Astrocyte of the cerebellum (primary cell): ENCODE results near the gene MLXIP.
"Not testable (repeated sequence)": the region's sequence is repeated elsewhere in the genome, so short reads cannot be mapped to it uniquely, and the experiment has no call there.

Experiments used
- DNase-seq: peaks from one replicate; pipeline ENCODE4 v3.0.0-alpha.2; 2011; ENCODE audit warnings: low read depth
- H3K4me3 ChIP-seq: 2 replicates; pipeline ENCODE4 v1.5.1; 2011; ENCODE audit warnings: mild to moderate bottlenecking, low read depth, low read length, moderate library complexity
- in situ Hi-C: cut with HindIII; loops from 2 replicates; pipeline ENCODE4 v1.10.0; 2017; ENCODE audit warnings: low sequenced_read_pairs
- TF ChIP-seq, protein P1 (sequence below): IDR thresholded peaks from 2 replicates; pipeline ENCODE4 v1.5.1; 2012; ENCODE audit warnings: low read length, low read depth, moderate library complexity, mild to moderate bottlenecking; ENCODE audit errors: missing control alignments

The MLXIP gene

DNA sequence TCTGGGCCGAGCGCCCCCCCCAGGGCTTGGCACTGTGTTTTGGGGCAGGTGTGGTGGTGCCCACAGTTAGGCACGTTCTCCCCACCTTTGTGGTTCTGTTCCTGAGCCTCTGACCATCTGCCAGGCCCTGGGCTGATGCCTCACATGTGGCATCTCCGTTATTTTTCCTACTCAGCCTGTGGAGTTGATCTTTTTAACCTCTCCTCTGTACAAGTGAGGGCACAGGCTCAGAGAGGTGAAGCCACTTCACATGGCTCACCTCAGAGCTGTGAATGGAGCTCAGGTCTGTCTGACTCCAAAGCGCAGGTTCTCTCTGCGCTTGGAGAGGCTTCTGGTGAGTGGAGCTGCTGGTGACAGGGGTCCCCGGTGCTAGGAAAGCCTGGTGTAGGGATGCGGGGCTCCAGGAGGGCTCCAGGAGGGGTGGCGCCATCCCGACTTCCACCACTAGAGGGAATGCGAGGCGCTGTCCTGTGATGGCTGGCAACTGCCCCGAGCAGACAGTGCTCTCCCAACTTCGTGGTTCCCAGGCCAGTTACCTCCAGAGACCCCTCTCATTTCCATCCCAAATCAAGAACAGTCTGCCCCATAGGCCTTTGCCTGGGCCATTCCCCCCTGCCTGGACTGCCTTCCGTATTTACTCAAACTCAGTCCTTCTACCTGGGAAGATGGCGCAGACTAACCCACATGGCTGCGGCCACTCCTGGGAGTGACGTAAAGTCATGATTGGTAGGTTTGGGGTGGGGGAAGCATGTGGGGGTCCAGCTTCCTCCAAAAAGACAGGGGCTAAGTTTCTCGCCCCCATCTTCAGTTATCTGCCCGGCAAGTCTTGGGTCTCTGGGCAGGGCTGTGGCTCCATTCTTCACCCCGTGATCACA is 47.0 kb upstream of the MLXIP start:
- DNase-seq: no peak
- in situ Hi-C loops: no loop called here
- TF ChIP-seq, protein P1, sequence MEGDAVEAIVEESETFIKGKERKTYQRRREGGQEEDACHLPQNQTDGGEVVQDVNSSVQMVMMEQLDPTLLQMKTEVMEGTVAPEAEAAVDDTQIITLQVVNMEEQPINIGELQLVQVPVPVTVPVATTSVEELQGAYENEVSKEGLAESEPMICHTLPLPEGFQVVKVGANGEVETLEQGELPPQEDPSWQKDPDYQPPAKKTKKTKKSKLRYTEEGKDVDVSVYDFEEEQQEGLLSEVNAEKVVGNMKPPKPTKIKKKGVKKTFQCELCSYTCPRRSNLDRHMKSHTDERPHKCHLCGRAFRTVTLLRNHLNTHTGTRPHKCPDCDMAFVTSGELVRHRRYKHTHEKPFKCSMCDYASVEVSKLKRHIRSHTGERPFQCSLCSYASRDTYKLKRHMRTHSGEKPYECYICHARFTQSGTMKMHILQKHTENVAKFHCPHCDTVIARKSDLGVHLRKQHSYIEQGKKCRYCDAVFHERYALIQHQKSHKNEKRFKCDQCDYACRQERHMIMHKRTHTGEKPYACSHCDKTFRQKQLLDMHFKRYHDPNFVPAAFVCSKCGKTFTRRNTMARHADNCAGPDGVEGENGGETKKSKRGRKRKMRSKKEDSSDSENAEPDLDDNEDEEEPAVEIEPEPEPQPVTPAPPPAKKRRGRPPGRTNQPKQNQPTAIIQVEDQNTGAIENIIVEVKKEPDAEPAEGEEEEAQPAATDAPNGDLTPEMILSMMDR: peak; percentile 79
- H3K4me3 ChIP-seq: no peak overlapping the region

GRCh38 chr12:122032580-122032979 is 46.0 kb upstream of the MLXIP start:
- in situ Hi-C loops: no loop called here
- H3K4me3 ChIP-seq: no peak overlapping the region
- TF ChIP-seq, protein P1: no peak
- no peak for DNase-seq

DNA sequence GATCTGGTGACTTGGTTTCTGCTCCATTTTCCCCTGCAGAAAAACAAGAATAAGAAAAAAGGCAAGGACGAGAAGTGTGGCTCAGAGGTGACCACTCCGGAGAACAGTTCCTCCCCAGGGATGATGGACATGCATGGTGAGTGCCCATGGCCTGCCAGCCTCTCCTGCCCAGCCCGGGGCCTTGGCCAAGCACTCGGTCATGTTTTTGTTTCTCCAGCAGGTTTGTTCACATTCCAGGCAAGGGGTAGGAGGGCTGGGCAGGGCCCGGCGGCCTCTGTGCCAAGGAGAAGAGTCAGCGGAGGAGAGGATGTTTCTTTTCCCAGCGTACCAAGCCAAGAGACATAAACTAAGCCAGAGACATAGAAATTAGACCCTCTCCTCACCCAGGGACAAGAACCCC is 43.3 kb upstream of the MLXIP start:
- DNase-seq: no peak
- in situ Hi-C loops: no loop called here
- H3K4me3 ChIP-seq: no peak overlapping the region
- TF ChIP-seq, protein P1: no peak

GRCh38 chr12:122036153-122036552 is 42.4 kb upstream of the MLXIP start:
- no peak overlapping the region for H3K4me3 ChIP-seq
- TF ChIP-seq, protein P1: no peak
- in situ Hi-C loops: no loop called here
- DNase-seq: no peak

- no peak for DNase-seq
- in situ Hi-C loops: no loop called here
- TF ChIP-seq, protein P1: no peak
- H3K4me3 ChIP-seq: no peak overlapping the region
Measured at GRCh38 chr12:122040579-122041386, 37.8 kb upstream of the MLXIP start.

DNA sequence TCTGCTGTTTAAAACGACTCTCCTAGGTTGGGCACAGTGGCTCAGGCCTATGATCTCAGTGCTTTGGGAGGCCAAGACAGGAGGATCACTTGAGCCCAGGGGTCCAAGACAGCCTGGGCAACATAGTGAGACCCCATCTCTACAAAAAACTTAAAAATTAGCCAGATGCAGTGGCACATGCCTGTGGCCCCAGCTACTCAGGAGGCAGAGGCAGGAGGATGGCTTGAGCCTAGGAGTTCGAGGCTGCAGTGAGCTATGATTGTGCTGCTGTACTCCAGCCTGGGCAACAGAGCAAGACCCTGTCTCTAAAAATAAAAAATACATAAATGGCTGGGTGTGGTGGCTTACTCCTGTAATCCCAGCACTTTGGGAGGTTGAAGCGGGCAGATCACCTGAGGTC is 37.1 kb upstream of the MLXIP start:
- DNase-seq, in situ Hi-C loops, H3K4me3 ChIP-seq: not testable (repeated sequence)

DNA sequence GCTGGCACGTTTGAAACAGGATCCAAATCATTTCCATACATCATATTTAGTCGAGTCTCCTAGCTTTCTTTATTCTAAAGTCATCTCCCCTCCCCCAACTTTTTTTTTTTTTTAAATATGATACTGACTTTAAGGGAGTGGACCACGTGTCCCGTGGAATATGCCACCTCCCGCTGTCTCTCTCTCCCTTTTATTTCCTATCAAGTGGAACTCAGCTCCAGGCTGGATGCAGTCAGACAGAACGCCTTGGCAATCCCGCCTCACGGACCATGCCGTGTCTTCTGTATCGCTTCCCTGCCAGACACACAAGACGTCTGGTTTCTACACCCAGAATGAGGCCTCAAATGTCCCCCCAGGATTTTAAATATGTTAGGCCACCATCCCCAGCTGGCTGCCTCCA is 35.6 kb upstream of the MLXIP start:
- H3K4me3 ChIP-seq: no peak overlapping the region
- in situ Hi-C loops: no loop called here
- TF ChIP-seq, protein P1: no peak
- no peak for DNase-seq
